CD4-positive, CD25-positive, alpha-beta regulatory T cell (primary cell): ENCODE measurements around the gene LYST. TPM values are rescaled to one million over a fixed set of nuclear protein-coding genes. Genes with fewer than 3 reads are reported as not detected.
A peak's percentile ranks its signal among the peaks of the same experiment; 100 is the strongest.

ENCODE experiments used
- ATAC-seq, 2 donors: fragments of 150-1000 bp; cut with Tn5 transposase; one replicate each; pipeline ENCODE4 v1.10.0; 2021; ENCODE audit warnings: low read depth in 2 of 2, moderate number of reproducible peaks in 2 of 2, moderate library complexity in 1 of 2
- DNase-seq, 3 donors: peaks; one replicate each; pipeline versions ENCODE4 v3.0.0 to v3.0.0-alpha.2; 2012 to 2022; ENCODE audit warnings: mixed read lengths in 1 of 3
- H3K27ac ChIP-seq: one replicate; pipeline ENCODE4 v1.7.0; 2013; ENCODE audit warnings: mild to moderate bottlenecking, low read length; ENCODE audit not compliant: insufficient read depth, poor library complexity, severe bottlenecking
- H3K27me3 ChIP-seq: one replicate; pipeline ENCODE4 v1.7.0; 2013; ENCODE audit warnings: low read length; ENCODE audit not compliant: control insufficient read depth, insufficient read depth
- H3K36me3 ChIP-seq: one replicate; pipeline ENCODE4 v1.7.0; 2013; ENCODE audit warnings: mild to moderate bottlenecking, low read length, moderate library complexity; ENCODE audit not compliant: control insufficient read depth, insufficient read depth
- H3K4me1 ChIP-seq: 2 replicates; pipeline ENCODE4 v1.7.0; 2013; ENCODE audit warnings: mild to moderate bottlenecking, low read length; ENCODE audit not compliant: insufficient read depth, control insufficient read depth, poor library complexity, severe bottlenecking
- H3K4me3 ChIP-seq: one replicate; pipeline ENCODE4 v1.7.0; 2013; ENCODE audit warnings: low read depth, mild to moderate bottlenecking, low read length, moderate library complexity
- H3K9me3 ChIP-seq, 2 experiments: 1 replicate in 1 of 2; 2 replicates in 1 of 2; pipeline ENCODE4 v1.7.0; 2013; ENCODE audit warnings: low read length in 2 of 2, mild to moderate bottlenecking in 1 of 2, moderate library complexity in 1 of 2; ENCODE audit not compliant: control insufficient read depth in 2 of 2
- H3K27ac Mint-ChIP-seq, 3 donors: one replicate each; pipeline ENCODE4 v1.8.0; 2020 to 2022; ENCODE audit warnings: mild to moderate bottlenecking in 3 of 3, mixed read lengths in 3 of 3, moderate library complexity in 2 of 3
- H3K27me3 Mint-ChIP-seq: one replicate; pipeline ENCODE4 v1.8.0; 2022; ENCODE audit warnings: mild to moderate bottlenecking, mixed read lengths
- H3K36me3 Mint-ChIP-seq: one replicate; pipeline ENCODE4 v1.8.0; 2020; ENCODE audit warnings: mixed read lengths
- H3K4me1 Mint-ChIP-seq, 4 donors: one replicate each; pipeline ENCODE4 v1.8.0; 2020 to 2022; ENCODE audit warnings: mixed read lengths in 4 of 4, mild to moderate bottlenecking in 1 of 4
- H3K4me3 Mint-ChIP-seq, 4 donors: one replicate each; pipeline ENCODE4 v1.8.0; 2020 to 2022; ENCODE audit warnings: mild to moderate bottlenecking in 4 of 4, mixed read lengths in 4 of 4, moderate library complexity in 3 of 4
- H3K9me3 Mint-ChIP-seq, 7 donors: one replicate each; pipeline ENCODE4 v1.8.0; 2020 to 2022; ENCODE audit warnings: mixed read lengths in 7 of 7, mild to moderate bottlenecking in 3 of 7, moderate library complexity in 2 of 7
- polyA plus RNA-seq, 4 donors: library from polyadenylated mRNA; unstranded; fragments of 300-500 nt; fragmentation: Illumina TruSeq; gene quantifications; one replicate each; pipeline ENCODE4 v1.2.3, GENCODE V29; 2021
- total RNA-seq: library from RNA; stranded (reverse); gene quantifications from one replicate; pipeline ENCODE4 v1.2.3, GENCODE V29; 2022

Gene LYST
- total and polyA plus RNA-seq, 5 donors from 2014 or later, result 8.1 to 32.5 (median 9.6) TPM

GRCh38 chr1:235679644-235680043, 187.1 kb downstream of the LYST start:
- H3K9me3 ChIP-seq, result peaks cover 9 to 14% of the 10 kb centered on the region in 2 experiments
- H3K36me3 ChIP-seq, result peaks cover 27% of the 10 kb centered on the region
- no peak overlapping the region for H3K27ac Mint-ChIP-seq
- DNase-seq (no peak), ATAC-seq (no peak)
- no peaks in the 10 kb centered on the region for H3K4me1 Mint-ChIP-seq
- H3K4me3 ChIP-seq, result no peak overlapping the region
- H3K36me3 Mint-ChIP-seq, result peaks cover 54% of the 10 kb centered on the region
- H3K27me3 Mint-ChIP-seq, result no peaks in the 10 kb centered on the region
- H3K27ac ChIP-seq, result no peak overlapping the region
- H3K4me1 ChIP-seq, result no peaks in the 10 kb centered on the region
- H3K9me3 Mint-ChIP-seq, result peaks cover 0 to 22% (median 8%) of the 10 kb centered on the region in 7 donors
- no peaks in the 10 kb centered on the region for H3K27me3 ChIP-seq
- no peak overlapping the region for H3K4me3 Mint-ChIP-seq

GRCh38 chr1:235679005-235679404, 187.7 kb downstream of the LYST start:
- Histone ChIP-seq H3K27ac (no peak overlapping the region), H3K36me3 (peaks cover 32% of the 10 kb centered on the region), H3K9me3 (peaks cover 9 to 15% of the 10 kb centered on the region in 2 experiments), H3K4me3 (no peak overlapping the region), H3K27me3 (no peaks in the 10 kb centered on the region), H3K4me1 (no peaks in the 10 kb centered on the region)
- Mint-ChIP-seq H3K27ac (no peak overlapping the region), H3K27me3 (no peaks in the 10 kb centered on the region), H3K36me3 (peaks cover 55% of the 10 kb centered on the region), H3K4me3 (no peak overlapping the region), H3K4me1 (no peaks in the 10 kb centered on the region), H3K9me3 (peaks cover 0 to 24% (median 9%) of the 10 kb centered on the region in 7 donors)
- DNase-seq, result no peak
- ATAC-seq, result no peak

DNA sequence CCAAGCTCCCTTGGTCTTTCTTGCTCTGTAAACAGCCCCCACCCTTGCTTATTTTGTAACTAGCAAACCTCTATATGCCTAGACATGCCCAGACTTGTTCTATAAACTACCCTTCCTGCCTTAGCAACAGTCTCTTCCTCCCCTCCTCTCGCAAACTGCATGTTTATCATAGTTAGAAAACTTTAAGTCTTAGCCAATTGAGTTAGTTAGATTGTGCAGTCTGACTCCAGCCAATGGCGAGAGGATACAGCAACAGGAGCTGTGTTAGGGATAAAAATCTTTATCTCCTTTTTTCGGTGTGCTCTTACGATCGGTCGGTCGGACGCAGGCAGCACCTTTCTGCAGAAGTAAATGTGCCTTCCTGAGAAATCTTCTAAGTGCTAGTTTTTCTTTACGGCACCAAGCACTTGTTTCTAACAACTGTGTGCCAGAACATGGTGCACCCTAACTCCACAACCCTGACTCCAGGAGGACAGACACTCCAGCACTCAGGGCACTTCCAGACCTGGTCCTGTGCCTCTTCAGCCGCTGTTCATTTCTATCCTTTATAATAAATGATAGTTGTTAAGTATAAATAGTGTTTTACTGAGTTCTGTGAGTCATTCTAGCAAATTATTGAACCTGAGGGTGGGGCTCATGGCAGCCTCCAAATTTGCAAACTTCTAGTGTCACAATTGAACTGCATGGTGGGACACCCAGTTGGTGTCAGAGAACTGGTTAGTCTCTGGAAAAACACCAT, 191.4 kb downstream of the LYST start:
- no peaks in the 10 kb centered on the region for H3K27me3 ChIP-seq
- H3K9me3 ChIP-seq, result peaks cover 35 to 39% of the 10 kb centered on the region in 2 experiments
- no peak overlapping the region for H3K27ac ChIP-seq
- Mint-ChIP-seq H3K9me3 (peaks cover 6 to 52% (median 27%) of the 10 kb centered on the region in 7 donors), H3K27me3 (no peaks in the 10 kb centered on the region), H3K27ac (no peak overlapping the region), H3K4me3 (no peak overlapping the region), H3K4me1 (peaks cover 0 to 7% (median 2%) of the 10 kb centered on the region in 4 donors), H3K36me3 (peaks cover 68% of the 10 kb centered on the region)
- H3K4me1 ChIP-seq, result no peaks in the 10 kb centered on the region
- no peak overlapping the region for H3K4me3 ChIP-seq
- DNase-seq (peak in 1 of 3 donors; percentile 67), ATAC-seq (no peak)
- H3K36me3 ChIP-seq, result peaks cover 59% of the 10 kb centered on the region

- H3K36me3 Mint-ChIP-seq, result peaks cover 72% of the 10 kb centered on the region
- peaks cover 71% of the 10 kb centered on the region for H3K36me3 ChIP-seq
- H3K4me1 Mint-ChIP-seq, result peaks cover 0 to 7% (median 2%) of the 10 kb centered on the region in 4 donors
- no peak overlapping the region for H3K27ac Mint-ChIP-seq
- no peaks in the 10 kb centered on the region for H3K4me1 ChIP-seq
- H3K9me3 ChIP-seq, result peaks cover 44 to 52% of the 10 kb centered on the region in 2 experiments
- DNase-seq (no peak), ATAC-seq (no peak)
- no peaks in the 10 kb centered on the region for H3K27me3 Mint-ChIP-seq
- H3K27ac ChIP-seq, result no peak overlapping the region
- H3K9me3 Mint-ChIP-seq, result peaks cover 6 to 60% (median 31%) of the 10 kb centered on the region in 7 donors
- H3K4me3 Mint-ChIP-seq, result no peak overlapping the region
- H3K27me3 ChIP-seq, result no peaks in the 10 kb centered on the region
- no peak overlapping the region for H3K4me3 ChIP-seq
Measured at GRCh38 chr1:235673981-235674380, 192.7 kb downstream of the LYST start.

DNA sequence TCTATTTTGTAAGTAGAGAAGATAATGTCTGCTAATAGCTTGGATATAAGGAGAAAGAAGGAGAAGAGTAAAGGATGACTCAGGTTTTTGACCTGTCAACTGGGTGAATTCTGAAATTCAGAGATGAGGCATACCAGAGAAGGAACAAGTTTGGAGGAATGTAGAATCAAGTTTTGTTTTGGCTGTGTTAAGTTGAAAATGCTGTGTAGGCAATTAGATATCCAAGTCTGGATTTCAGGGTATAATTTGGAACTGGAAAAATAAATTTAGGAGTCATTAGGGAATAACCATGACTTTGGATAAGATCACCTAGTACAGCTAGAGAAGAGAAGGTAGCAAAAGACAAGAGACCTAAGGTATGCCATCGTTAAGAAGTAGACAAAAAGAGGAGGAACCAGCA, 194.7 kb downstream of the LYST start:
- ATAC-seq, result no peak
- Mint-ChIP-seq H3K27ac (no peak overlapping the region), H3K27me3 (no peaks in the 10 kb centered on the region), H3K36me3 (peaks cover 82% of the 10 kb centered on the region), H3K4me3 (peak overlapping the region in 1 of 4 donors; percentile 23), H3K9me3 (peaks cover 6 to 60% (median 31%) of the 10 kb centered on the region in 7 donors), H3K4me1 (peaks cover 0 to 7% (median 2%) of the 10 kb centered on the region in 4 donors)
- H3K36me3 ChIP-seq, result peaks cover 66% of the 10 kb centered on the region
- no peak for DNase-seq
- H3K9me3 ChIP-seq, result peaks cover 44 to 55% of the 10 kb centered on the region in 2 experiments
- no peaks in the 10 kb centered on the region for H3K27me3 ChIP-seq
- no peaks in the 10 kb centered on the region for H3K4me1 ChIP-seq
- no peak overlapping the region for H3K4me3 ChIP-seq
- H3K27ac ChIP-seq, result no peak overlapping the region

DNA sequence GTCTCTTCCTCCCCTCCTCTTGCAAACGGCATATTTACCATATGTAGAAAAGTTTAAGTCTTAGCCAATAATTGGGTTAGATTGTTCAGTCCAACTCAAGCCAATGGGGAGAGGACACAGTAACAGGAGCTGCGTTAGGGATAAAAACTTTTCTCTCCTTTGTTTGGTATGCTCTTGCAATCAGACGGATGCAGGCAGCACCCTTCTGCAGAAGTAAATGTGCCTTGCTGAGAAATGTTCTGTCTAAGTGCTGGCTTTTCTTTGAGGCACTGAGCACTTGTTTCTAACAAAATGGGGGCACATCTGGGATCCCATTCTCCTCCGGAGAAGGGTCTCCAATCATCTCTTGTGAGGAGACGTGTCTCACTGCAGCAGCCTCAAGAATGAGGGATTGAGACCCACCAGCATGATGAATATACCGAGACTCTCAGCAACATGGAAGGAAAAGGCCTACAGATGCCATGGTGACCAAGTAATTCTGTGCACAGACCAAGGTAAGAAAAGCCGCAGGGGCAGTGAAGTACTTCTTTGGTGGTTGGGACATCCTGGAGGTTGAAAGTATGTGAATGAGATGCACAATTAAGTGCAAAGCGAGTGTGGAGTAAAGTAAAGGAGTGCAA, 196.4 kb downstream of the LYST start:
- peaks cover 49% of the 10 kb centered on the region for H3K36me3 ChIP-seq
- H3K4me1 ChIP-seq, result no peaks in the 10 kb centered on the region
- peaks cover 6 to 50% (median 29%) of the 10 kb centered on the region in 7 donors for H3K9me3 Mint-ChIP-seq
- peaks cover 64% of the 10 kb centered on the region for H3K36me3 Mint-ChIP-seq
- H3K27ac ChIP-seq, result no peak overlapping the region
- peak overlapping the region in 1 of 3 donors; percentile 45 for H3K27ac Mint-ChIP-seq
- H3K27me3 Mint-ChIP-seq, result no peaks in the 10 kb centered on the region
- H3K9me3 ChIP-seq, result peaks cover 36 to 49% of the 10 kb centered on the region in 2 experiments
- H3K4me1 Mint-ChIP-seq, result peaks cover 0 to 7% (median 2%) of the 10 kb centered on the region in 4 donors
- DNase-seq (peak in 1 of 3 donors; percentile 22), ATAC-seq (no peak)
- H3K4me3 Mint-ChIP-seq, result no peak overlapping the region
- no peaks in the 10 kb centered on the region for H3K27me3 ChIP-seq
- H3K4me3 ChIP-seq, result no peak overlapping the region

DNA sequence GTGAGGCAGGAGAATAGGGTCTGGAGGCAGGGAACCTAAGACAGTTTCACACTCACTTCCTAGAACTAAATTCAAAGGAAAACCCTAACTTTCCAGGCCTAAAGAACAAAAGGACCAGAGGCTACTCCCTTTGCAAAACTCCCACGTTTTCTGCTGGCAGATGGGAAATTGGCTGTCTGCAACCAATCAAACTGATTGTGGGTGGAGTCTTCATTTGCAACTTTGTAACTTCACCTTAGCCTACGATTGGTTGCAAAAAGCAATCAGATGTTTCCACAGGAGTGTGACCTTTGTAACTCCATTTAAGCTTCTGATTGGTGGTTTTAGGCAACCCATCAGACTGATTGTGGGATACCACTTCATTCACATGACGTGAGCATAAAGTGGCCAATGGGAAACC, 197.4 kb downstream of the LYST start:
- DNase-seq (no peak), ATAC-seq (no peak)
- no peaks in the 10 kb centered on the region for H3K27me3 ChIP-seq
- H3K9me3 ChIP-seq, result peaks cover 29 to 45% of the 10 kb centered on the region in 2 experiments
- no peak overlapping the region for H3K27ac Mint-ChIP-seq
- H3K4me1 Mint-ChIP-seq, result peaks cover 0 to 7% (median 2%) of the 10 kb centered on the region in 4 donors
- no peak overlapping the region for H3K4me3 Mint-ChIP-seq
- no peak overlapping the region for H3K27ac ChIP-seq
- no peaks in the 10 kb centered on the region for H3K27me3 Mint-ChIP-seq
- no peaks in the 10 kb centered on the region for H3K4me1 ChIP-seq
- H3K9me3 Mint-ChIP-seq, result peaks cover 6 to 43% (median 26%) of the 10 kb centered on the region in 7 donors
- H3K36me3 Mint-ChIP-seq, result peaks cover 59% of the 10 kb centered on the region
- no peak overlapping the region for H3K4me3 ChIP-seq
- H3K36me3 ChIP-seq, result peaks cover 41% of the 10 kb centered on the region
